GM19240 (cell line): ENCODE data around the gene LTBP4.
"Not testable (repeated sequence)": the region's sequence is repeated elsewhere in the genome, so short reads cannot be mapped to it uniquely, and the experiment has no call there.

Source experiments
- DNase-seq: peaks from one replicate; pipeline ENCODE4 v3.0.0; 2011; ENCODE audit warnings: low spot score; ENCODE audit not compliant: insufficient read length

The LTBP4 gene

GRCh38 chr19:40627486-40628279 lies 26.5 kb downstream of the LTBP4 start:
- no peak for DNase-seq

GRCh38 chr19:40629346-40629745 lies 28.2 kb downstream of the LTBP4 start:
- no peak for DNase-seq

GRCh38 chr19:40630571-40631160 lies 29.5 kb downstream of the LTBP4 start:
- DNase-seq, result no peak

GRCh38 chr19:40632311-40633036 lies 31.3 kb downstream of the LTBP4 start:
- no peak for DNase-seq

GRCh38 chr19:40633207-40633606 lies 32.0 kb downstream of the LTBP4 start:
- DNase-seq, result no peak

- DNase-seq, result no peak
Observed at GRCh38 chr19:40638327-40638726, 37.2 kb downstream of the LTBP4 start.

- DNase-seq, result no peak
Observed at GRCh38 chr19:40639638-40639982, 38.4 kb downstream of the LTBP4 start.

GRCh38 chr19:40640744-40641143 lies 39.6 kb downstream of the LTBP4 start:
- DNase-seq, result no peak

GRCh38 chr19:40641281-40641680 lies 40.1 kb downstream of the LTBP4 start:
- DNase-seq, result no peak

GRCh38 chr19:40642051-40642706 lies 41.0 kb downstream of the LTBP4 start:
- no peak for DNase-seq

- no peak for DNase-seq
Observed at GRCh38 chr19:40642757-40643305, 41.7 kb downstream of the LTBP4 start.

- no peak for DNase-seq
Observed at GRCh38 chr19:40646743-40647254, 45.6 kb downstream of the LTBP4 start.

- not testable (repeated sequence) for DNase-seq
Observed at GRCh38 chr19:40649903-40650675, 48.9 kb downstream of the LTBP4 start.

- DNase-seq, result no peak
Observed at GRCh38 chr19:40650749-40651305, 49.7 kb downstream of the LTBP4 start.

GRCh38 chr19:40652303-40652702 lies 51.1 kb downstream of the LTBP4 start:
- not testable (repeated sequence) for DNase-seq

GRCh38 chr19:40655684-40656083 lies 54.5 kb downstream of the LTBP4 start:
- DNase-seq, result not testable (repeated sequence)

- no peak for DNase-seq
Observed at GRCh38 chr19:40658031-40658430, 56.9 kb downstream of the LTBP4 start.

- DNase-seq, result no peak
Observed at GRCh38 chr19:40659116-40659515, 57.9 kb downstream of the LTBP4 start.

- no peak for DNase-seq
Observed at GRCh38 chr19:40659566-40659965, 58.4 kb downstream of the LTBP4 start.

- no peak for DNase-seq
Observed at GRCh38 chr19:40661616-40662015, 60.4 kb downstream of the LTBP4 start.
